Smooth muscle cell (in vitro differentiated cells): ENCODE results near the gene OPTC. TPM values are rescaled to one million over a fixed set of nuclear protein-coding genes. Genes with fewer than 3 reads are reported as not detected.

Experiments used
- DNase-seq: peaks from one replicate; lab custom pipeline; 2025; ENCODE audit not compliant: unreplicated experiment; lab: John Stamatoyannopoulos, UW
- H2AFZ ChIP-seq: fragments of 200-600 bp; sonication (generic); 2 replicates; pipeline ENCODE4 v1.6.0; 2016; ENCODE audit warnings: antibody characterized with exemption, low read depth, mild to moderate bottlenecking
- H3F3A ChIP-seq: fragments of 200-600 bp; sonication (generic); 2 replicates; pipeline ENCODE4 v1.6.0; 2017; ENCODE audit warnings: antibody characterized with exemption, low read depth
- H3K27ac ChIP-seq: fragments of 200-600 bp; sonication (generic); 2 replicates; pipeline ENCODE4 v1.5.1; 2016; ENCODE audit warnings: low read depth, mild to moderate bottlenecking
- H3K27me3 ChIP-seq: fragments of 200-600 bp; sonication (generic); 2 replicates; pipeline ENCODE4 v1.6.1; 2016; ENCODE audit warnings: low read depth, mild to moderate bottlenecking
- H3K36me3 ChIP-seq: fragments of 200-600 bp; sonication (generic); 2 replicates; pipeline ENCODE4 v1.5.1; 2016; ENCODE audit warnings: low read depth
- H3K4me1 ChIP-seq: fragments of 200-600 bp; sonication (generic); 2 replicates; pipeline ENCODE4 v1.5.1; 2016; ENCODE audit warnings: low read depth
- H3K4me2 ChIP-seq: fragments of 200-600 bp; sonication (generic); 2 replicates; pipeline ENCODE4 v1.6.0; 2016; ENCODE audit warnings: mild to moderate bottlenecking
- H3K4me3 ChIP-seq: fragments of 200-600 bp; sonication (generic); 2 replicates; pipeline ENCODE4 v1.5.1; 2016; ENCODE audit warnings: mild to moderate bottlenecking
- H3K79me2 ChIP-seq: fragments of 200-600 bp; sonication (generic); 2 replicates; pipeline ENCODE4 v1.6.0; 2016; ENCODE audit warnings: low read depth, mild to moderate bottlenecking
- H3K9ac ChIP-seq: fragments of 200-600 bp; sonication (generic); 2 replicates; pipeline ENCODE4 v1.6.0; 2016; ENCODE audit warnings: low read depth
- H3K9me3 ChIP-seq: fragments of 200-600 bp; sonication (generic); replicated peaks from 2 replicates; pipeline ENCODE4 v1.5.1; 2016; ENCODE audit warnings: low read depth
- H4K20me1 ChIP-seq: fragments of 200-600 bp; sonication (generic); 2 replicates; pipeline ENCODE4 v1.6.0; 2016; ENCODE audit warnings: low read depth
- CTCF ChIP-seq: fragments of 200-600 bp; sonication (generic); IDR thresholded peaks from 2 replicates; pipeline ENCODE4 v1.5.1; 2017; ENCODE audit warnings: borderline replicate concordance, mild to moderate bottlenecking, antibody characterized with exemption; ENCODE audit not compliant: insufficient read depth, poor library complexity, severe bottlenecking
- WGBS: methylation state at CpG from one replicate; pipeline ENCODE4 v1.1.7; 2016; ENCODE audit warnings: low lambda C conversion rate; 5-methylcytosine and 5-hydroxymethylcytosine counted together
- polyA plus RNA-seq: library from polyadenylated mRNA; unstranded; fragments of >200 nt; fragmentation: Nextera tagmentation; extraction: Ambion mirVana; gene quantifications from 2 replicates; pipeline ENCODE4 v1.2.1, GENCODE V29; 2016
- total RNA-seq: library from RNA; depleted of rRNA; stranded (reverse); fragments of >200 nt; gene quantifications from 2 replicates; pipeline ENCODE4 v1.2.3, GENCODE V29; 2014

OPTC gene
- total and polyA plus RNA-seq, 2 experiments from 2014 or later: 0.46 TPM; not detected in 1

- WGBS: 39% methylated on average over 12 of the region's 12 CpGs
- Histone ChIP-seq H3K27ac (no peak overlapping the region), H3K9ac (no peak overlapping the region), H3K27me3 (no peaks in the 10 kb centered on the region), H3K4me2 (no peak overlapping the region), H3K79me2 (no peaks in the 10 kb centered on the region), H4K20me1 (no peaks in the 10 kb centered on the region), H3K4me3 (no peak overlapping the region), H3K36me3 (no peaks in the 10 kb centered on the region), H3K4me1 (peaks cover 21% of the 10 kb centered on the region), H3F3A (peaks cover 8% of the 10 kb centered on the region), H3K9me3 (no peaks in the 10 kb centered on the region), H2AFZ (no peak overlapping the region)
- peak; percentile 80 for TF ChIP-seq CTCF
- peak; percentile 38 for DNase-seq
These were observed 10.7 kb downstream of the OPTC start for GRCh38 chr1:203504400-203505250.

GRCh38 chr1:203505526-203506204 is 11.7 kb downstream of the OPTC start:
- no peak for DNase-seq
- TF ChIP-seq CTCF: no peak
- H2AFZ ChIP-seq: no peak overlapping the region
- H3K9me3 ChIP-seq: no peaks in the 10 kb centered on the region
- no peak overlapping the region for H3K4me2 ChIP-seq
- no peak overlapping the region for H3K9ac ChIP-seq
- H3K36me3 ChIP-seq: no peaks in the 10 kb centered on the region
- H3K79me2 ChIP-seq: no peaks in the 10 kb centered on the region
- peaks cover 8% of the 10 kb centered on the region for H3F3A ChIP-seq
- H3K4me3 ChIP-seq: no peak overlapping the region
- no peak overlapping the region for H3K27ac ChIP-seq
- no peaks in the 10 kb centered on the region for H3K27me3 ChIP-seq
- H4K20me1 ChIP-seq: no peaks in the 10 kb centered on the region
- whole genome bisulfite sequencing: 82% methylated on average over 8 of the region's 8 CpGs
- H3K4me1 ChIP-seq: peaks cover 21% of the 10 kb centered on the region

GRCh38 chr1:203506858-203507626 is 13.1 kb downstream of the OPTC start:
- H3K27me3 ChIP-seq: no peaks in the 10 kb centered on the region
- H2AFZ ChIP-seq: peak overlapping the region; percentile 7
- no peak for DNase-seq
- peaks cover 26% of the 10 kb centered on the region for H3K4me1 ChIP-seq
- no peak for TF ChIP-seq CTCF
- 60% methylated on average over 6 of the region's 6 CpGs for WGBS
- H4K20me1 ChIP-seq: no peaks in the 10 kb centered on the region
- H3K79me2 ChIP-seq: no peaks in the 10 kb centered on the region
- H3K36me3 ChIP-seq: no peaks in the 10 kb centered on the region
- H3K9me3 ChIP-seq: no peaks in the 10 kb centered on the region
- no peak overlapping the region for H3K4me3 ChIP-seq
- H3K4me2 ChIP-seq: no peak overlapping the region
- no peak overlapping the region for H3K27ac ChIP-seq
- H3F3A ChIP-seq: peaks cover 8% of the 10 kb centered on the region
- no peak overlapping the region for H3K9ac ChIP-seq
